ENCODE measurements around the gene TRAF1.
A peak's percentile ranks its signal among the peaks of the same experiment; 100 is the strongest.

TRAF1 gene

GRCh38 chr9:120866651-120867050, 59.9 kb downstream of the TRAF1 start:
- no peak for DNase-seq

GRCh38 chr9:120865809-120866208, 60.8 kb downstream of the TRAF1 start:
- no peak for DNase-seq

- no peak for DNase-seq
These were observed 61.4 kb downstream of the TRAF1 start for GRCh38 chr9:120865176-120865575.

GRCh38 chr9:120864719-120865118, 61.9 kb downstream of the TRAF1 start:
- no peak for DNase-seq

- DNase-seq: no peak
These were observed 62.8 kb downstream of the TRAF1 start for GRCh38 chr9:120863833-120864232.

GRCh38 chr9:120862452-120862851, 64.1 kb downstream of the TRAF1 start:
- no peak for DNase-seq

- DNase-seq: no peak
These were observed 64.7 kb downstream of the TRAF1 start for GRCh38 chr9:120861935-120862334.

GRCh38 chr9:120860083-120860482, 66.5 kb downstream of the TRAF1 start:
- peak; percentile 12 for DNase-seq

GRCh38 chr9:120859361-120859760, 67.2 kb downstream of the TRAF1 start:
- DNase-seq: no peak

- no peak for DNase-seq
These were observed 68.7 kb downstream of the TRAF1 start for GRCh38 chr9:120857902-120858301.

GRCh38 chr9:120857481-120857880, 69.1 kb downstream of the TRAF1 start:
- DNase-seq: no peak

GRCh38 chr9:120856700-120857099, 69.9 kb downstream of the TRAF1 start:
- no peak for DNase-seq

GRCh38 chr9:120855827-120856670, 70.5 kb downstream of the TRAF1 start:
- no peak for DNase-seq

GRCh38 chr9:120854596-120855327, 71.8 kb downstream of the TRAF1 start:
- DNase-seq: no peak

- no peak for DNase-seq
These were observed 73.4 kb downstream of the TRAF1 start for GRCh38 chr9:120853198-120853597.

All from right hindlimb (tissue), 1 donor.